Activated naive CD4-positive, alpha-beta T cell treated with anti-CD3 and anti-CD28 coated beads, Interleukin-2, amount 50 U/mL, for 72 hours (primary cell): ENCODE measurements around the gene BUB1B. TPM values are rescaled to one million over a fixed set of nuclear protein-coding genes. Genes with fewer than 3 reads are reported as not detected.
A peak's percentile ranks its signal among the peaks of the same experiment; 100 is the strongest.

ENCODE experiments used
- ATAC-seq, 2 donors: fragments of 150-1000 bp; cut with Tn5 transposase; 2 replicates each; pipeline ENCODE4 v1.10.0; 2021; ENCODE audit warnings: mild to moderate bottlenecking in 2 of 2, moderate library complexity in 2 of 2
- DNase-seq, 2 donors: peaks; one replicate each; pipeline ENCODE4 v3.0.0; 2021 to 2022; ENCODE audit warnings: low spot score in 2 of 2
- H3K27ac Mint-ChIP-seq, 2 donors: one replicate each; pipeline ENCODE4 v1.8.0; 2022; ENCODE audit warnings: mild to moderate bottlenecking in 2 of 2, mixed read lengths in 2 of 2
- H3K36me3 Mint-ChIP-seq, 2 donors: one replicate each; pipeline ENCODE4 v1.8.0; 2022; ENCODE audit warnings: mixed read lengths in 2 of 2
- H3K9me3 Mint-ChIP-seq, 2 donors: one replicate each; pipeline ENCODE4 v1.8.0; 2022; ENCODE audit warnings: mixed read lengths in 2 of 2
- total RNA-seq, 2 donors: library from RNA; stranded (reverse); gene quantifications; one replicate each; pipeline ENCODE4 v1.2.3, GENCODE V29; 2022

The BUB1B gene
- total RNA-seq, 2 donors from 2014 or later, result 98.9 to 141 TPM

DNA sequence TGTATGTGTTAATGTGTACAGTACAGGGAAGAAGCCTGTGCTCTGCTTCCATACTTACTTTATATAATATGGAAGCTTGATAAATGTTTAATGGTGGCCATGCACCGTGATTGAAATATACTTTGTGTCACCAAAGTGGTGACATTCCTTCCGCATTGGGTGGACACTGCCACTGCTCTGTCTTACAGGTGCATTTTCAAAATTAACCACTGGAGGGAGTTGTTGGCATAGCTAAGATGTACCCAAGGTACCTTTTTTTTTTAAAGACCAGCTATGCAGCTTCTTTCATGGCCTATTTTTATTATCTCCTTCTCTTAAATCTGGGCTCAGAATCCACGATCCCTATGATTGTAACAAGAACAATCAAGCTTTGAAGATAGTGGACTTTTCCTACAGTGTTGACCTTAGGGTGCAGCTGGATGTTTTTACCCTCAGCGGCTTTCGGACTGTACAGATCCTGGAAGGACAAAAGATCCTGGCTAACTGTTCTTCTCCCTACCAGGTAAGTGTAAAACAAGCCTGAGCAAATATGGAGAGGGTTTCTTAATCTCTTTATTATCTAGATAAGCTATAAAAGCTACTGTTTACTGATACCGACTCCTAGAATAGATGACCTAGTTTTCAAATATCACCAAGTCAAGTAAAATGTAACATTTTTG, 56.4 kb downstream of the BUB1B start:
- DNase-seq, result peak in 1 of 2 donors; percentile 59
- H3K36me3 Mint-ChIP-seq, result peaks cover 13 to 47% of the 10 kb centered on the region in 2 donors

DNA sequence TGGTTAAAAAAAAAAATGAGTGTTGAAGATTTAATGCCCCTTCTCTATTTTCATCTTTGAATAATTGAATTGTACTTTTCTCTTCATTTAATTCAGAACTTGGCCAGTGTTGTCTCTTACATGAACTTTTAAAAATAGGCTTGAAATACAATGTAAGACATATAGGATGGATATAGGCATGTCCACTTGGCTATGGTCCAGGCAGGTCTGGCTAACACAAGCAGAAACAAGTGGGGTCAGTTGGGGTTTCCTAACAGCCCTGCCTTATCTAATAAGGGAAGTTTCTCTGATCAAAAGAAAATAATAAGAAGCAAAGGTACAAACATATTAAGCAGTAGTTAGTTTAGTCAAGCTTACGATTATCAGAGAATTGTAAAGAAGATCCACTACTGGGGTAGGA, 58.9 kb downstream of the BUB1B start:
- Mint-ChIP-seq H3K36me3 (peaks cover 6 to 35% of the 10 kb centered on the region in 2 donors), H3K27ac (no peak overlapping the region)

More for the DNA sequence above, 56.4 kb downstream of the BUB1B start:
- ATAC-seq, result peak; percentile 79 to 81
- Mint-ChIP-seq H3K27ac (no peak overlapping the region), H3K9me3 (no peaks in the 10 kb centered on the region)

DNA sequence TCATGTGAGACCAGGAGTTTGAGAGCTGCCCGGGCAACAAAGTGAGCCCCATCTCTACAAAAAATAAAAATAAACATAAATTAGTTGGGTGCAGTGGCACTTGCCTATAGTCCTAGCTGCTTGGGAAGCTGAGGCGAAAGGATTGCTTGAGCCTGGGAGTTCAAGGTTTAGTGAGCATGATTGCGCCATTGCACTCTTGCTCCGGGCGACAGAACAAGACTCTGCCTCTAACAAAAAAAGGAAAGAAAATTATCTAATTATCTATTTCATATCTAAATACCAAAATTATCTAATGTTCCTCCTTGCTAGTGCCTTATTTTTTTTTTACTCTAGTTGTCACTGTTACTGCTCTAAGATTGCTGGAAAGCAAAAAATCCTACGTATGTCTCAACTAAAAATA, 61.3 kb downstream of the BUB1B start:
- Mint-ChIP-seq H3K9me3 (no peaks in the 10 kb centered on the region), H3K27ac (no peak overlapping the region), H3K36me3 (peaks cover 6 to 35% of the 10 kb centered on the region in 2 donors)
- DNase-seq, result no peak
- ATAC-seq, result no peak

More for the DNA sequence above, 58.9 kb downstream of the BUB1B start:
- ATAC-seq (no peak), DNase-seq (no peak)
- no peaks in the 10 kb centered on the region for H3K9me3 Mint-ChIP-seq

DNA sequence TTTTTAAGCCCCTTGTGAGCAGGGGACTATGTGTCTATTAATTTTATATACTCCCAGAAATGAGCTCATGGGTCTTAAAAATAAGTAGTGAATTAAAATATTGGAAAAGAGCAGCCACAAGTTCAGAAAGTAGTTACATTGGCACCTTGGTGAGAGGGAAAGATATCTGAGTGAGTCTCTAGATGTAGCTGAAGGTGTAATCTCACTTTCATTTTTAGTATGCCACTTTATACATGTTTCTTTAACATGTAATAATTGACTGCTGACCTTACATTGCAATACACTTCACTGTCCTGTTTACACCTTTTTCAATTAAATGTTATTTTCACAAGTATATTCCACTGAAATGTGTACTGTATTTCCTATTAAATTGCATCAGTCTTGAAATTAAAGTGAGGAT, 65.9 kb downstream of the BUB1B start:
- no peak overlapping the region for H3K27ac Mint-ChIP-seq
- peak; percentile 66 to 72 for ATAC-seq
- DNase-seq, result no peak
- peaks cover 0 to 9% of the 10 kb centered on the region in 2 donors for H3K36me3 Mint-ChIP-seq
- no peaks in the 10 kb centered on the region for H3K9me3 Mint-ChIP-seq

DNA sequence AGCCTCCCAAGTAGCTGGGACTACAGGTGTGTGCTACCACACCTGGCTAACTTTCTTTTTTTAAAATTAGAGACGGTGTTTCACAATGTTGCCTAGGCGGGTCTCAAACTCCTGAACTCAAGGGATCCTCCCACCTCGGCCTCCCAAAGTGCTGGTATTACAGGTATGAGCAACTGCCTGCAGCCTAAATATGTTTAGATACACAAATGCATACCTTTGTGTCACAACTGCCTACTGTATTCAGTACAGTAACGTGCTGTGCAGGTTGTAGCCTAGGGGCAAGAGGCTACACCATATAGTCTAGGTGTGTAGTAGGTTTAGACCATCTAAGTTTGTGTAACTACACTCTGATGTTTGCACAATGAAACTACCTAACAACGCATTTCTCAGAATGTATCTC, 68.4 kb downstream of the BUB1B start:
- no peaks in the 10 kb centered on the region for H3K9me3 Mint-ChIP-seq
- no peak overlapping the region for H3K27ac Mint-ChIP-seq
- peaks cover 0 to 6% of the 10 kb centered on the region in 2 donors for H3K36me3 Mint-ChIP-seq
- ATAC-seq (no peak), DNase-seq (no peak)

DNA sequence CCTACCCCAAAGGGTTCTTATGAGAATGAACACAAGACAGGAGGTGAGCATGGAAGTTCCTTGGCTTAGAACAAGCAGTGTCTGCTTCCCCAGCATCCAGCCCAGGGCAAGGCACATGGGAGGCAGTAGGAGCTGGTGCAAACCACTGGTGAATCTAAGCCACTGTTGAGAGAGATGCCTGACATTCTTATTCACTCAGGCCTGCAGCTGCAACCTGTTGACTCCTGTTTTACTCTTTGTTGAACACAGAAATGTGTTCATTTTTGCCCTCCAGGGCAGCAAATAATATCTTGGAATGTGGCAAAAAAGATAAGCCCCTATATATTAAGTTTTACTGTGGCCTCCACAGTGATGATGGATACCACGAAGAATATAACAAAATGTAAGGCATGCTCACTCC, 69.1 kb downstream of the BUB1B start:
- no peak for ATAC-seq
- H3K36me3 Mint-ChIP-seq, result peaks cover 0 to 6% of the 10 kb centered on the region in 2 donors
- no peak for DNase-seq
- H3K9me3 Mint-ChIP-seq, result no peaks in the 10 kb centered on the region
- no peak overlapping the region for H3K27ac Mint-ChIP-seq

DNA sequence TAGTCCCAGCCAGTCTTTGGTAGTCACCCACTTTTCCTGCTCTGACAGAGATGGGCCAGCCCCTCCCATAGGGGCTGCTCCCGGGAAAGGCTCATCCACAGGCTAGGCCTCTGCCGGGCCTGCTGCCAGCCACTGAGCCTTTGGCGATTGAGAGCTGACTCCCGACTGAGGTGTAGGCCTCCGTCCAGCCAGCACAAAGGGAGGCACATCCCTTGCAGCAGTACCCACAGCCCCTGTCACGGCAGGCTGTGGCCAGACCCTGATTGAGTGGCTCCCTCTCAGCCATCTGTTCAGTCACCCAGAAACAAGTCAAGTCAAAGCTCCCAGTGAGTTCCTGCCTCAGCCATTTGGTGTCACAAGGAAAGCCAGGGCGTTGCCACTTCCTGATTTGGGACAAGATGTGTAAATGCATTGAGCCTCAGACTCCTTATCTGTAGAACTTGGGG, 71.8 kb downstream of the BUB1B start:
- no peak for DNase-seq
- no peak overlapping the region for H3K27ac Mint-ChIP-seq
- H3K36me3 Mint-ChIP-seq, result no peaks in the 10 kb centered on the region
- no peaks in the 10 kb centered on the region for H3K9me3 Mint-ChIP-seq
- ATAC-seq, result no peak

DNA sequence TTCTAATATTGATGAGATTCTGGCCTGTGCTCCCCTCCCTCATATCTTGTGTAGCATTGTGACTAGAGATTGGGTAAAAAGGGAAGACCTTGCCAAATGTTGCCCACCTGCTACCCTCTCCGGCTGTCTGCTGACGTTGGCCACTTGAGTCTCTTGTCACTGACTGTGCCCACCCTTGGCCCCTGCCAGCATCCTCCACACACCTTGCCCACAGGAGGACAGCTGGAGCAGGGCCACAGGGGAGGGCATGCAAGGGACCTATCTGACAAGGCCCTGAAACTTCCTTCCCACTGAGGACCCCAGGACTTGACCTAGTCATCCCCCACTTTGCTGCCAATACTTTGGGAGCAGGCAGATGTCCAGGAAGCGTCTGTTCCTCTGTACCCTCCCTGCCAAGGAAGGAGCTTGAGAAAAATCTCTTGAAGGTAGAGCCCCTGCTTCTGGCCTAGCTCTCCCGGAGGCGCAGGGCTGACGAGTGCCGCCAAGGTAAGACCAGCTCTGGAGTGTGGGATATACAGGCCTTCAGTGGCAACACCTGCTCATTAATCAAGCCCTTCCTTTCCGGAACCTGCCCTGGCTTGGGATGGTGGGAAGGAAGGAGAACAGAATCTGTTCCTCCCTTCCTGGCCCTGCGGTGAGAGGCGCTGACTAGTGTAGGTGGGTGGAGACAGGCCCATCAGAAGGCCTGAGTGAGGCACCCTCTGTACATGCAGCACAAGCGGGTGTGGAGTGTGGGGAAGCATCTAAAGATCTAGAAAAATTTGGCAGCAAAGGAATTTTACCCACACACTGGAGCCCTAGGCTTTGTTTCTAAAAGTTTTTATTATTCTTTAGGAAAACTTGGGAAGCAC, 73.1 kb downstream of the BUB1B start:
- ATAC-seq (no peak), DNase-seq (no peak)
- no peak overlapping the region for H3K27ac Mint-ChIP-seq
- peaks cover 0 to 5% of the 10 kb centered on the region in 2 donors for H3K36me3 Mint-ChIP-seq
- H3K9me3 Mint-ChIP-seq, result no peaks in the 10 kb centered on the region

DNA sequence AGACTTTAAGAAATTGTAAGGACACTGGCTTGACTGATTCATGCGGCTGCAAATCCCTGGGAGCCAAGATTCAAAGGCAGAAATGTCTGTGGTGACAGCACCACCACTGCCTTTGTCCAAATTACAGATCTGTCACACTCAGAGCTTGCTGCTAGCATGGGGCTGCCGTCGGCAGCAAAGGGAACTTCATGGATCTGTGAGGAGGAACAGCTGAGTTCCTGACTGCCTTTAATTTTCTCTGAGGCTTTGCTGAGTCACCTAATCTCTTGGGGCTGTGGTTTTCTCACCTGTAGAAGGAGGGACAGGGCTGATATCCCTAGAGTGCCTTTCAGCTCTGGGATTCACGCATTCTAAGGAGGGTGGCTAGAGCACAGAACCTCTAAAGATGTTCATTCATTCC, 73.9 kb downstream of the BUB1B start:
- Mint-ChIP-seq H3K36me3 (peaks cover 0 to 5% of the 10 kb centered on the region in 2 donors), H3K27ac (no peak overlapping the region), H3K9me3 (no peaks in the 10 kb centered on the region)
- DNase-seq, result no peak
- no peak for ATAC-seq

DNA sequence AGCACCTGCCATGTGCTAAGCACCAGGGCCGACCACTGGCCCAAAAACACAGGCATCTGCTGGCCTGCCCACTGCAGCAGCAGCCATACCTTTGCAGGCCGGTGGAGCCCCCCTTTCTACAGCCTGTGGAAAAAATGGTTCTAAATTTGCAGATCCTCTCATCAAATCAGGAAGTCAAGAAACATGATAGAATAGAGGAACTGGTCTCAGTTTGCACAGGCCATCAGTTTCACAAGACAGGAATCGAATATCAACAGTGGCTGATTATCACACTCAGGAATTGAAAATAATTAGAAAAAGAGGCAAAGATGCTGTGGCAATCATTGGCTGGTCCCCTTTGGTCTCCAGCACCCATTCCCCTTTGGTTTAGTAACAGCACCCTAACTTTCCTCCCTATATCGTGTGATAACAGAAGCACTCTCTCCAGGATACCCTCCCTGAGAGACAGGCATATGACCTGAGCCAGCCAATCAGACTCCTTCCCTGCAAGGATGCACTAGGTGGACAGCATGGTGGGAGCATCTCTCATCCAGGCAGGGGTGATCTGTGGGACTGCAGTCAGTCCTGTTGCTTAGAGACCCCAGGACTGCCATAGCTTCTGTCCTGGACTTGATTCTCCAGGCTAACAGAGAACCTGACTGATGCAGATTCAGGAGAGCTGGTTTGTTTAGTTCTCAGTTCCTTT, 74.5 kb downstream of the BUB1B start:
- Mint-ChIP-seq H3K27ac (no peak overlapping the region), H3K9me3 (no peaks in the 10 kb centered on the region), H3K36me3 (peaks cover 0 to 5% of the 10 kb centered on the region in 2 donors)
- no peak for ATAC-seq
- DNase-seq, result no peak

DNA sequence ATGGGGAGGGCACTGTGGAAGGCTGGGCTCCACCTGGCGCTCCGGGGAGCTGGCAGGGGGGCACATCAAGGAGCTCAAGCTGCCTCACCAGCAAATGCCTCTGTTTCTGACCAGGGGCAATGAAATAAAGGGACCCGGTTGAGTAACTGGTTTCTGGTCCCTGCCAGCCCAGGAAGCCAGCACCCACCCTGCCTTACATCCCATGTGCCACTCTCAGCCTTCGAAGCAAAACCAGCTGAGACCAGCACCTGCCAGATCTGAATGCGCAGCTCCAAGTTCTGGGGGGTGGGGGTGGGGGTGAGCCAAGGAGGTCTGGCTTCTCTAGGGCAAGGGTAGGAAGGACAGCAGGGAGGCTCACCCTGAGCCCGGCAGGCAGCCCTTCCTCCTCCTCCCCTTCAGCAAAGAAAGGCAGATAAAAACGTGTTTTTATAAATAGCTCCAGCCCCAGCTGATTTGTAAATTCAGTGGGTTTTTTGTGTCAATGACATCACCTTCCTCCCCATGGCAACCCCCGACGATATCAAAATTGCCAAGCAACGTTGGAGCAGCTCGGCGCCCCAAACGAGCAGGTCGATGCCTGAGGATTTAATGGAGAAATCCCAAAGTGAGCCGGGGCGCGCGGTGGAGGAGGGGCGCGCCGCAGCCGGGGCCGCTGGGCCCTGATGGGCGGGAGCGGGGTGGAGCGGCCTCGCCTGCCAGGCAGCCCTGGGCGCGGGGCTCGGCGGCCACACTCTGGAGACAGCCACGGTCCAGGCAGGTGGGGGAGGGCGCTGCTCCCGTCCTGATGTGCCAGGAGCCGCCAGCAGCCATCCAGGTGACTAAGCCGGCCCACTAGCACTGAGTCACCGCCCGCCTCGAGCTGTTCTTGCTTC, 77.9 kb downstream of the BUB1B start, which contains the start of gene PAK6:
PAK6 (plus strand) TSS at position 532 of the 872 bp plus-strand sequence. CDS start 25,723 bp downstream, outside the sequence.
- no peaks in the 10 kb centered on the region for H3K9me3 Mint-ChIP-seq
- H3K27ac Mint-ChIP-seq, result peak within 1 kb of the TSS in 1 of 2 donors; percentile 13
- DNase-seq (peak in 1 of 2 donors; percentile 42), ATAC-seq (peak; percentile 76 to 90)
- peaks cover 0 to 5% of the 10 kb centered on the region in 2 donors for H3K36me3 Mint-ChIP-seq

DNA sequence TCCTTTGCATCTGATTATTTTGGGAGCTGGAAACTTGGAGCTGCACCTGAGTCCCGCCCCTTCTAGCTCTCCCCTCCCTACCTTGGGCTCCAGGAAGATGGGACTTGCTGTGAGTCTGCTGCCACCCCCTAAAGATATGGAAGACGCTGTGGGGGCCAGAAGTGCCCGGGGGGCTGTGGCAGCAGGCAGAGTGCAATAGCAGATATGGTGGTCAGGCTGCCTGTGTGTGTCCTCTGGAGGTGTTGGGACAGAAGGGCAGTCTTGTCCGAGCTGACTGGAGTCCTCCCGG, 78.5 kb downstream of the BUB1B start:
- peaks cover 0 to 5% of the 10 kb centered on the region in 2 donors for H3K36me3 Mint-ChIP-seq
- no peak for ATAC-seq
- H3K27ac Mint-ChIP-seq, result no peak overlapping the region
- no peak for DNase-seq
- H3K9me3 Mint-ChIP-seq, result no peaks in the 10 kb centered on the region

DNA sequence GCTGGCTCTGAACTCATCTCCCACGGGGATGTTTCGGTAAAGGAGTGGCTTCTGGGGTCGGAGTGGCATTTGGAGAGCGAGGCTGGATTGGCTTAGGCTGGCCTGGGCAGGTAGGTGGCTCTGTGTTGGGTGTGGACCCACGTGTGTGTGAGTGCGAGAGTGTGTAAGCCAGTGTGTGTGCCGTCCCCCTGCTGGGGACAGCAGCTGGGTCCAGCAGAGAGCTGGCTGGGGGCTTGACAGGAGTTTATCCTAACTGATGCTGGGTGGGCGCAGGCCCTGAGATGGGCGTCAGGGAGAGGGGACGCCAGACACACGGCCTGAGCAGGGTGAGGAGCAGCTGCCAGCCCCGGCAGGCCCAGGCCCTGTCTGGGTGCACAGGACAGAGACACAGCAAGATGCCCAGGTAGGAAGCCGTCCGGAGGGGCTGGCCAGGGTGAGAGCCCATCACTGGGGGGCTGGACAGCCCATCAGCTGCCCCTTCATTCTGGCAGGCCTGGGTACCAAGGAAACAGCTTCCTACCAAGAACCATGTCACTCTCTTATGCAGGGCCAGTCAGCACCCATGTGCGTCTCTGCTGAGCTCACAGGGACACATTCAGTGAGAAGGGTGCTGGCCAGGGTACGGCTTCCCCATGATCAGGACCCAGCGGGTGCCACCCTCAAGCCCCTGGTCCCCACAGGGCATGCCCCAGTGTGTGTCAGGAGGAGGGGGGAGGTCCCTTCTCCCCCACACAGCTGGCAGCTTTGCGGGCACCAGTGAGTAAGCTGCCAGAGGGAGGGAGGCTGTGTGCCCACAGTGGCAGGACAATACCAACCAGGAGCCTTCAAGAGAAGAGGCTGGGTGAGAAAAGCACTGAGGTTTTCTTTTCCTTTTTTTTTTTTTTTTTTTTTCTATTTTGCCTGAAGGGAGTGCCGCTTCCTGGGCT, 79.1 kb downstream of the BUB1B start:
- ATAC-seq, result no peak
- peaks cover 0 to 5% of the 10 kb centered on the region in 2 donors for H3K36me3 Mint-ChIP-seq

DNA sequence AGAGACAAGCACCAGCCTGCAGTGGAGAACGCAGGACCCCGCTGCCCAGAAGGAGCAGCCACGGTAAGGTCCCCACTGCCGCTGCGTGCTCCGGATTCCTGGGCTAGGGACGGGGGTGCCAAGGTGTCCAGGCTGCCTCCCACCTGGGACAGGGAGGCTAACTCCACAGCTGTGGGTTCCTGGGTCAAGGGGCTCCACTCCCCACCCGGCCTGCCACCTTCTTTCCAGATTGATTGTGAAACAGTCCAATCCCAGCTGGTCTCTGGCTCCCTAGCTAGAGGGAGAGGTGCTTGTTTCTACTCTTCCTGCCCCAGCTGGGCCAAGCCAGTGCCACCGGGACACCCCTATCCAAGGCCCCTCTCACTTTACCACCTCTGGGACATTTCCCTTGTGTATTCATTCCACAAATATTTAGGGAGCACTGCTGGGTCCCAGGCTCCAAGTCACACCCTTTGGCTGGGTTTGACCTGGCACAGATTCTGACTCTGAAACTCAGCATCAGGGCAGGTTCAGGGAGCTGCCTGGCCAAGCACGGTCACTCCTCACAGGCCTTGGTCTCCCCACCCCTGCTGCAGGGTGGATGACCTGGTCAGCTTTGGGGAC, 79.9 kb downstream of the BUB1B start:
- no peak overlapping the region for H3K27ac Mint-ChIP-seq
- peaks cover 0 to 5% of the 10 kb centered on the region in 2 donors for H3K36me3 Mint-ChIP-seq
- ATAC-seq (no peak), DNase-seq (no peak)
- H3K9me3 Mint-ChIP-seq, result no peaks in the 10 kb centered on the region

More for the DNA sequence above, 79.1 kb downstream of the BUB1B start:
- no peak for DNase-seq
- Mint-ChIP-seq H3K9me3 (no peaks in the 10 kb centered on the region), H3K27ac (no peak overlapping the region)
